ENCODE data around the gene BRD2. TPM values are rescaled to one million over a fixed set of nuclear protein-coding genes. Genes with fewer than 3 reads are reported as not detected.

Gene BRD2
- total and polyA plus RNA-seq, 9 of the 15 experiments (the other 6 are each of a cell fraction or from before 2014, with no cell fraction given), result 19.0 to 252 (median 181) TPM

GRCh38 chr6:32970413-32971241 lies 2.2 kb downstream of the BRD2 start (continued):
- TF ChIP-seq REST (IDR thresholded peaks at IDR 0.05; ENCODE audit: borderline replicate concordance), result peak; percentile 29
- TF ChIP-seq REST (CRISPR knock-in tag; IDR thresholded peaks at IDR 0.05; ENCODE audit: low read depth), result no peak
- peak; percentile 9; the same call in 1 of the 2 replicates for TF ChIP-seq NFXL1 (CRISPR knock-in tag; IDR thresholded peaks at IDR 0.05)
- peak in 1 of 2 experiments; percentile 23; a peak in 1 of 4 replicates for TF ChIP-seq HDAC1 (IDR thresholded peaks at IDR 0.05)
- no peak for TF ChIP-seq JUNB (CRISPR knock-in tag; conservative IDR thresholded peaks at IDR 0.05)
- peak; percentile 21 for TF ChIP-seq RBFOX2 (IDR thresholded peaks at IDR 0.05; ENCODE audit: low read depth, low read length)
- TF ChIP-seq HDGF (IDR thresholded peaks at IDR 0.05), result peak; percentile 19; the same call in 1 of the 2 replicates
- no peak for TF ChIP-seq ARID3A (IDR thresholded peaks at IDR 0.05; ENCODE audit: borderline replicate concordance, low read depth, low read length)
- TF ChIP-seq MEIS2 (IDR thresholded peaks at IDR 0.05; ENCODE audit: partially characterized antibody), result no peak
- no peak for TF ChIP-seq VEZF1 (CRISPR knock-in tag; IDR thresholded peaks at IDR 0.05)

All from K562 (cell line).